Activated T-cell treated with anti-CD3 and anti-CD28 coated beads, Interleukin-2, amount 50 U/mL, for 72 hours (primary cell): Measurements from ENCODE around the gene HOXD3. TPM values are rescaled to one million over a fixed set of nuclear protein-coding genes. Genes with fewer than 3 reads are reported as not detected.

Source experiments
- ATAC-seq, 2 donors: fragments of 150-1000 bp; cut with Tn5 transposase; replicated peaks in 1 of 2; 2 replicates each; pipeline ENCODE4 v1.10.0; 2021; ENCODE audit warnings: moderate library complexity in 2 of 2, mild to moderate bottlenecking in 1 of 2
- DNase-seq, 2 donors: peaks; one replicate each; pipeline ENCODE4 v3.0.0; 2021 to 2022; ENCODE audit warnings: mixed read lengths in 1 of 2
- H3K27ac Mint-ChIP-seq: one replicate; pipeline ENCODE4 v1.8.0; 2022; ENCODE audit warnings: mild to moderate bottlenecking, moderate library complexity, mixed read lengths
- H3K27me3 Mint-ChIP-seq: one replicate; pipeline ENCODE4 v1.8.0; 2022; ENCODE audit warnings: low read depth, mixed read lengths
- H3K36me3 Mint-ChIP-seq, 2 donors: one replicate each; pipeline ENCODE4 v1.8.0; 2022; ENCODE audit warnings: mixed read lengths in 2 of 2, mild to moderate bottlenecking in 1 of 2; ENCODE audit not compliant: insufficient read depth in 2 of 2
- H3K4me1 Mint-ChIP-seq: one replicate; pipeline ENCODE4 v1.8.0; 2022; ENCODE audit warnings: low read depth, mixed read lengths
- H3K4me3 Mint-ChIP-seq, 2 donors: one replicate each; pipeline ENCODE4 v1.8.0; 2022; ENCODE audit warnings: mild to moderate bottlenecking in 2 of 2, mixed read lengths in 2 of 2, moderate library complexity in 2 of 2
- H3K9me3 Mint-ChIP-seq, 2 donors: one replicate each; pipeline ENCODE4 v1.8.0; 2022; ENCODE audit warnings: mixed read lengths in 2 of 2
- total RNA-seq, 2 donors: library from RNA; stranded (reverse); gene quantifications; one replicate each; pipeline ENCODE4 v1.2.3, GENCODE V29; 2022

HOXD3 gene
- total RNA-seq, 2 donors from 2014 or later = not detected

- no peak for DNase-seq
- H3K27me3 Mint-ChIP-seq = peaks cover 83% of the 10 kb centered on the region
- H3K4me1 Mint-ChIP-seq = peaks cover 55% of the 10 kb centered on the region
- H3K9me3 Mint-ChIP-seq = no peaks in the 10 kb centered on the region
- peak overlapping the region; percentile 67 to 83 for H3K4me3 Mint-ChIP-seq
- H3K36me3 Mint-ChIP-seq = peaks cover 1 to 5% of the 10 kb centered on the region in 2 donors
- no peak for ATAC-seq
- H3K27ac Mint-ChIP-seq = peak overlapping the region; percentile 74
Observed at GRCh38 chr2:176131848-176132158, 25.3 kb upstream of the HOXD3 start.

GRCh38 chr2:176132205-176133171, 24.6 kb upstream of the HOXD3 start:
- DNase-seq (no peak), ATAC-seq (no peak)
- Mint-ChIP-seq H3K4me1 (peaks cover 55% of the 10 kb centered on the region), H3K27ac (peak overlapping the region; percentile 74), H3K9me3 (no peaks in the 10 kb centered on the region), H3K36me3 (peaks cover 2 to 5% of the 10 kb centered on the region in 2 donors), H3K27me3 (peaks cover 83% of the 10 kb centered on the region), H3K4me3 (peak overlapping the region; percentile 67 to 83)

GRCh38 chr2:176133389-176133788, 23.7 kb upstream of the HOXD3 start:
- Mint-ChIP-seq H3K27me3 (peaks cover 83% of the 10 kb centered on the region), H3K4me1 (peaks cover 54% of the 10 kb centered on the region), H3K9me3 (no peaks in the 10 kb centered on the region), H3K27ac (no peak overlapping the region), H3K36me3 (peaks cover 3 to 7% of the 10 kb centered on the region in 2 donors), H3K4me3 (no peak overlapping the region)
- no peak for ATAC-seq
- no peak for DNase-seq

GRCh38 chr2:176134035-176134434, 23.1 kb upstream of the HOXD3 start:
- Mint-ChIP-seq H3K27me3 (peaks cover 83% of the 10 kb centered on the region), H3K27ac (no peak overlapping the region), H3K36me3 (peaks cover 6 to 11% of the 10 kb centered on the region in 2 donors), H3K4me3 (no peak overlapping the region), H3K4me1 (peaks cover 54% of the 10 kb centered on the region), H3K9me3 (no peaks in the 10 kb centered on the region)
- DNase-seq (no peak), ATAC-seq (peak in 1 of 2 donors; percentile 34)

- DNase-seq (no peak), ATAC-seq (no peak)
- Mint-ChIP-seq H3K4me3 (peak overlapping the region; percentile 39 to 46), H3K27me3 (peaks cover 87% of the 10 kb centered on the region), H3K27ac (no peak overlapping the region), H3K9me3 (no peaks in the 10 kb centered on the region), H3K4me1 (peaks cover 55% of the 10 kb centered on the region), H3K36me3 (peaks cover 10 to 15% of the 10 kb centered on the region in 2 donors)
Observed at GRCh38 chr2:176135035-176135440, 22.1 kb upstream of the HOXD3 start.

- peak overlapping the region; percentile 45 to 46 for H3K4me3 Mint-ChIP-seq
- H3K4me1 Mint-ChIP-seq = peaks cover 44% of the 10 kb centered on the region
- no peaks in the 10 kb centered on the region for H3K9me3 Mint-ChIP-seq
- no peak overlapping the region for H3K27ac Mint-ChIP-seq
- no peak for DNase-seq
- no peak for ATAC-seq
- H3K36me3 Mint-ChIP-seq = peaks cover 10 to 15% of the 10 kb centered on the region in 2 donors
- peaks cover 84% of the 10 kb centered on the region for H3K27me3 Mint-ChIP-seq
Observed at GRCh38 chr2:176136374-176137251, 20.5 kb upstream of the HOXD3 start.

- no peak for ATAC-seq
Observed at GRCh38 chr2:176137252-176137580, 19.9 kb upstream of the HOXD3 start.

GRCh38 chr2:176137906-176138305, 19.2 kb upstream of the HOXD3 start:
- H3K4me3 Mint-ChIP-seq = peak overlapping the region in 1 of 2 donors; percentile 35
- H3K27me3 Mint-ChIP-seq = peaks cover 84% of the 10 kb centered on the region
- DNase-seq (no peak), ATAC-seq (no peak)
- H3K9me3 Mint-ChIP-seq = no peaks in the 10 kb centered on the region
- peaks cover 10 to 12% of the 10 kb centered on the region in 2 donors for H3K36me3 Mint-ChIP-seq
- H3K4me1 Mint-ChIP-seq = peaks cover 36% of the 10 kb centered on the region
- H3K27ac Mint-ChIP-seq = no peak overlapping the region

More at GRCh38 chr2:176137252-176137580, 19.9 kb upstream of the HOXD3 start:
- Mint-ChIP-seq H3K4me3 (peak overlapping the region; percentile 35 to 42), H3K27ac (peak overlapping the region; percentile 71), H3K4me1 (peaks cover 39% of the 10 kb centered on the region), H3K27me3 (peaks cover 84% of the 10 kb centered on the region), H3K36me3 (peaks cover 10 to 15% of the 10 kb centered on the region in 2 donors), H3K9me3 (no peaks in the 10 kb centered on the region)
- no peak for DNase-seq

- H3K36me3 Mint-ChIP-seq = peaks cover 10 to 12% of the 10 kb centered on the region in 2 donors
- ATAC-seq (no peak), DNase-seq (no peak)
- peak overlapping the region; percentile 55 to 70 for H3K4me3 Mint-ChIP-seq
- peaks cover 36% of the 10 kb centered on the region for H3K4me1 Mint-ChIP-seq
- H3K27ac Mint-ChIP-seq = no peak overlapping the region
- no peaks in the 10 kb centered on the region for H3K9me3 Mint-ChIP-seq
- H3K27me3 Mint-ChIP-seq = peaks cover 83% of the 10 kb centered on the region
Observed at GRCh38 chr2:176138526-176138922, 18.6 kb upstream of the HOXD3 start.

GRCh38 chr2:176138923-176139660, 18.0 kb upstream of the HOXD3 start:
- ATAC-seq (no peak), DNase-seq (no peak)
- Mint-ChIP-seq H3K9me3 (no peaks in the 10 kb centered on the region), H3K27ac (peak overlapping the region; percentile 61), H3K4me1 (peaks cover 36% of the 10 kb centered on the region), H3K4me3 (peak overlapping the region; percentile 55 to 70), H3K36me3 (peaks cover 10 to 12% of the 10 kb centered on the region in 2 donors), H3K27me3 (peaks cover 77% of the 10 kb centered on the region)

- Mint-ChIP-seq H3K36me3 (peaks cover 10 to 12% of the 10 kb centered on the region in 2 donors), H3K27ac (no peak overlapping the region)
Observed at GRCh38 chr2:176139661-176140512, 17.2 kb upstream of the HOXD3 start.

More at GRCh38 chr2:176139661-176140512, 17.2 kb upstream of the HOXD3 start:
- ATAC-seq = no peak
- Mint-ChIP-seq H3K9me3 (no peaks in the 10 kb centered on the region), H3K4me3 (peak overlapping the region; percentile 9 to 67), H3K27me3 (peaks cover 73% of the 10 kb centered on the region), H3K4me1 (peaks cover 36% of the 10 kb centered on the region)
- DNase-seq = no peak
